IPS-20b (cell line): ENCODE results near the gene CTNND2.

ENCODE experiments used
- H3K27ac ChIP-seq: one replicate; pipeline ENCODE4 v1.5.1; 2013; ENCODE audit warnings: low read length
- H3K27me3 ChIP-seq: 2 replicates; pipeline ENCODE4 v1.6.1; 2013; ENCODE audit warnings: mild to moderate bottlenecking, low read length, inconsistent platforms; ENCODE audit not compliant: insufficient read depth
- H3K36me3 ChIP-seq: 2 replicates; pipeline ENCODE4 v1.6.1; 2013; ENCODE audit warnings: low read depth, mild to moderate bottlenecking, inconsistent platforms, low read length, moderate library complexity; ENCODE audit not compliant: insufficient read depth
- H3K4me1 ChIP-seq: 2 replicates; pipeline ENCODE4 v1.6.1; 2013; ENCODE audit warnings: mild to moderate bottlenecking, control low read depth, inconsistent platforms, low read length, moderate library complexity; ENCODE audit not compliant: insufficient read depth
- H3K4me3 ChIP-seq: 2 replicates; pipeline ENCODE4 v1.5.1; 2013; ENCODE audit warnings: mild to moderate bottlenecking, low read length, inconsistent platforms
- H3K9ac ChIP-seq: 2 replicates; pipeline ENCODE4 v1.6.1; 2013; ENCODE audit warnings: low read depth, mild to moderate bottlenecking, inconsistent platforms, low read length, moderate library complexity
- H3K9me3 ChIP-seq: 2 replicates; pipeline ENCODE4 v1.6.1; 2013; ENCODE audit warnings: mild to moderate bottlenecking, low read depth, low read length, inconsistent platforms; ENCODE audit not compliant: insufficient read depth

The CTNND2 gene

DNA sequence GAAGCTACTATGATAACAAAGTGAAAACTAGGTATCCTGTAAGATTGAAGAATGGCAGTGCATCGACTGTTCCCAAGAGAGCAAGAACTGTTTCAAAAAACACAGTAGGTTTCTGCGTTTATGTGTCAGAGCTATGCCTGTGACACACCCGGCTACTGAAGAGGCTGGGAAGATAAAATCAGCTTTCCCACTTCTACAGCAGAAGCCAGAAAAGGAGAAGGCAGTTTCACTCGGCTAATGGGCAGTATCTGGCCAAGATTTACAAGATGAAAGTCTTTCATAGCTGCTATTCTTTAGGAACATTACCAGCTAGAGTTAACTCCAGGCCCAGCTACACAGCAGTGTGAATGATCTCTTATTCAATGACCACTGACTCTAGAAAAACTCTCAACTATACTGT is 195.2 kb downstream of the CTNND2 start:
- no peaks in the 10 kb centered on the region for H3K4me1 ChIP-seq
- no peaks in the 10 kb centered on the region for H3K27me3 ChIP-seq
- H3K36me3 ChIP-seq = no peaks in the 10 kb centered on the region
- H3K4me3 ChIP-seq = no peak overlapping the region
- H3K9me3 ChIP-seq = no peaks in the 10 kb centered on the region
- no peak overlapping the region for H3K9ac ChIP-seq
- no peak overlapping the region for H3K27ac ChIP-seq

DNA sequence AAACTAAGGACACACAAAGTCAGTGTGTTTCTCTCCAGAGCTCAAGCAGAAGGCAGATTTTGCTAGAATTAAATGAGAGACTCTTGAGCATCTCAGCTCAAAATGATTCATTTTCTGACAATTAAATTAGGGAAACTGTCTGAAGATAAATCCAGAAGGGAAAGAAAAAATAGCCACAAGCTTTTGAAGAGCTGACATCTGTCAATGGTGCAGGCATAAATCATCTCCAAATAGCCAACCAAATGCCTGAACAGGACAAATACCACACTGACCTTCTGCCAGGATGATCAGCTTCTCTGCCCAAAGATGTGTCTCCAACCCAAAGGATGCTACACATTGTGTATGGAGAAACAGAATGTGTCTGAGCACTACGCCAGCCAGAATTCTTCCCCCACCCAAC is 199.3 kb downstream of the CTNND2 start:
- no peak overlapping the region for H3K27ac ChIP-seq
- H3K27me3 ChIP-seq = no peaks in the 10 kb centered on the region
- H3K4me1 ChIP-seq = no peaks in the 10 kb centered on the region
- no peak overlapping the region for H3K9ac ChIP-seq
- no peaks in the 10 kb centered on the region for H3K9me3 ChIP-seq
- H3K4me3 ChIP-seq = no peak overlapping the region
- no peaks in the 10 kb centered on the region for H3K36me3 ChIP-seq

DNA sequence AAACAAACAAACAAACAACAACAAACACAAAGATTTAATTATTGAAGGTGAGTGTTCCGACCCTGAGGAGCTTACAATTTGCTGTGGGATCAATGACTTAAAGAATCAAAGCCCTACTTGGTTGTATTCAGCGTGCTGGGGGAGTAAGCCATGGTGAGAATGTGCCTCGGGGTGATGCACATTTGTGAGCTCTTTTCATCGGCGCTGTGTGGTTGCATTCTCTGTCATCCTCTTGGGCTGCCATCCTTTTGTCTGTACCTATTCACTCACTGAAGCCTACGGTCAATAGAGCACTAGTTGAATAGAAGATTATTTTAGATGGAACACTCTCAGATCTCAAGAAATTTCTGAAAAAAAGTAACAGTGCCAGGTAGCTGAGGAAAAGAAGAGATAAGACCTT is 203.9 kb downstream of the CTNND2 start:
- H3K27ac ChIP-seq = no peak overlapping the region
- no peaks in the 10 kb centered on the region for H3K27me3 ChIP-seq

DNA sequence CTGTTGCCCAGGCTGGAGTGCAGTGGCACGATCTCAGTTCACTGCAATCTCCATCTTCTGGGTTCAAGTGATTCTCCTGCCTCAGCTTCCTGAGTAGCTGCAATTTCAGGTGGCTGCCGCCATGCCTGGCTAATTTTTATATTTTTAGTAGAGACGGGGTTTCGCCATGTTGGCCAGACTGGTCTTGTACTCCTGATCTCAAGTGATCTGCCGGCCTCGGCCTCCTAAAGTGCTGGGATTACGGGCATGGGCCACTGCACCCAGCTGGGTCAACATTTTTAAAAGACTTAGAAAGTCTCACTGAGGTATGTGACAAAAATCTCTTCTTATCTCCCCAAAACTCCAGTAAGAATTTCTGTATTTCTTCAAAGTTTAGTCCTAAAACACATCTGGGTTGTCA is 211.6 kb downstream of the CTNND2 start:
- Histone ChIP-seq H3K27me3 (no peaks in the 10 kb centered on the region), H3K36me3 (no peaks in the 10 kb centered on the region), H3K4me1 (no peaks in the 10 kb centered on the region), H3K9ac (no peak overlapping the region), H3K27ac (no peak overlapping the region), H3K4me3 (no peak overlapping the region), H3K9me3 (no peaks in the 10 kb centered on the region)

More for the DNA sequence above, 203.9 kb downstream of the CTNND2 start:
- Histone ChIP-seq H3K36me3 (no peaks in the 10 kb centered on the region), H3K9ac (no peak overlapping the region), H3K4me3 (no peak overlapping the region), H3K4me1 (no peaks in the 10 kb centered on the region), H3K9me3 (no peaks in the 10 kb centered on the region)

DNA sequence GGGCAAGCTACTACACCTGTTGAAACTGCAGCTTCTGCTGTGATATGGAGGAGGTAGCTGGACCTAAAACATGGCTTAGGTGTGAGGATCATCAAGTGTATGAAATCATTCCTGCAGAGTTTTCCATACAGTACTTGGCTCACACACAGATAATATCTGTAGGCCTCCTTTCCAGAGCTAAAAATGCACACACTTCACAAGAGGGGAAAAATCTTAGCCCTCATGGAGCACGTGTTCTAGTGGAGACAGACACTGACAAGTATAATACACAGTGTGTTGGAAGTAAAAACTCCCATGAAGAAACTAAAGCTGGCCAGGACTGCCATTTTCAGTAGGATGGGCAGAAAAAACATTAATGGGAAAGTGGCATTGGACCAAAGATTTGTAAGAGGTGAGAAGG is 216.7 kb downstream of the CTNND2 start:
- no peaks in the 10 kb centered on the region for H3K27me3 ChIP-seq
- no peak overlapping the region for H3K4me3 ChIP-seq
- H3K9me3 ChIP-seq = no peaks in the 10 kb centered on the region
- H3K27ac ChIP-seq = no peak overlapping the region
- no peaks in the 10 kb centered on the region for H3K4me1 ChIP-seq
- no peaks in the 10 kb centered on the region for H3K36me3 ChIP-seq
- no peak overlapping the region for H3K9ac ChIP-seq

DNA sequence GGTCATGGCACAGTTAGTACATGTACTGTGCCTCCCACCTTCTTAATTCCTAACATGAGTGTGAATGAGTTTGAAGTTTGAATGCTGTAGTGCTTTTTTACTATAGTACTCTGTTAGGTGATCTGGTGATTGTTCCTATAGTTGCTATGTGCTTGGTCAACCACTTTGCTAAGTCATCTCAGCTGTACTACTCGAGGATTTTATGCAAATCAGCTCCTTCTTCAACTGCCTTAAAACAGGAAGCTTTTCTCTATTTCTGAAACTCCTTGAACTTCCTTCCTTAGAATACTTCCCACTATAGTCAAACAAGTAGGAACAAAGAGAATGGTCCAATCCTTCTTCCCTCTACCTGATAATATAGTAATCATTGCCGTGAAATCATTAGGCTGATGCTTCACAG is 219.6 kb downstream of the CTNND2 start:
- no peak overlapping the region for H3K9ac ChIP-seq
- no peaks in the 10 kb centered on the region for H3K36me3 ChIP-seq
- no peak overlapping the region for H3K4me3 ChIP-seq
- H3K27me3 ChIP-seq = no peaks in the 10 kb centered on the region
- no peaks in the 10 kb centered on the region for H3K9me3 ChIP-seq
- peaks cover 5% of the 10 kb centered on the region for H3K4me1 ChIP-seq
- H3K27ac ChIP-seq = no peak overlapping the region

DNA sequence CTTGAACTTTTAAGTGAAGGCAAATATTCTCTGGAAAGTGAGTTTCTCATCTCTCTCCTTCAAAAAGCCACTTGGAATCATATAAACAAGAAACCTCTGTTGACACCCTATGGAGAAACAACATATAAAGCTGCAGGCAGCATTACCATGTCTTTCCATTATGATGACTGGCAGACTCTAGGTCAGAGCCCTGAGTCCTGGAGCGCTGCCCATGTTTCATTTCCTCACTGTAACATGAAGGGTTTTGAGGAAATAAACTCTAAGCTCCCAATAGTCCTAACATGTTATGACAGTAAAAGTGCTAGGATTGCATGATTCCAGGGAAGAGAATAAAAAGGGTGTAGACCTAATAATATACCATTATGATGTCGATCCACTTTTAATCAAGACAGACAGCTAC is 220.6 kb downstream of the CTNND2 start:
- no peak overlapping the region for H3K27ac ChIP-seq
- no peaks in the 10 kb centered on the region for H3K27me3 ChIP-seq
- H3K9me3 ChIP-seq = no peaks in the 10 kb centered on the region
- H3K4me3 ChIP-seq = no peak overlapping the region
- H3K4me1 ChIP-seq = peaks cover 7% of the 10 kb centered on the region
- no peak overlapping the region for H3K9ac ChIP-seq
- H3K36me3 ChIP-seq = no peaks in the 10 kb centered on the region

DNA sequence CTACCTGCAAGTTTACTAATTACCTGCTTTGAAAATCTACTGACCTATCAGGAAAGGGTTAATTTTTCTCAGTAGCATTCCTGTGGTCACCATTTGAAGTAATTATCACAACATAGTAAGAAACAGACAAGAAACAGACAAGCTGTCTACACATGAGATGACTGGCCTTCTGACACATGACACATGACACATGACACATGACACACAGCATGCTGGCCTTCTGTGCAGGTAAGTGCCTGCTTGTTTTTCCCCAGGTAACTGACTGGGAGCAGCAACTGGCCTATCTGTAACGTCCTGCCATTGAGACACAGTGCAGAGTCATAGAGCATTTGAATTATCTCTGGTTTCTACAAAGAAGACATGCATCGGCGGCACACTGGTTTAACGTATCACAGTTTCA is 222.4 kb downstream of the CTNND2 start:
- Histone ChIP-seq H3K27me3 (no peaks in the 10 kb centered on the region), H3K4me1 (peaks cover 7% of the 10 kb centered on the region), H3K4me3 (no peak overlapping the region), H3K36me3 (no peaks in the 10 kb centered on the region), H3K9me3 (no peaks in the 10 kb centered on the region), H3K9ac (no peak overlapping the region), H3K27ac (no peak overlapping the region)

DNA sequence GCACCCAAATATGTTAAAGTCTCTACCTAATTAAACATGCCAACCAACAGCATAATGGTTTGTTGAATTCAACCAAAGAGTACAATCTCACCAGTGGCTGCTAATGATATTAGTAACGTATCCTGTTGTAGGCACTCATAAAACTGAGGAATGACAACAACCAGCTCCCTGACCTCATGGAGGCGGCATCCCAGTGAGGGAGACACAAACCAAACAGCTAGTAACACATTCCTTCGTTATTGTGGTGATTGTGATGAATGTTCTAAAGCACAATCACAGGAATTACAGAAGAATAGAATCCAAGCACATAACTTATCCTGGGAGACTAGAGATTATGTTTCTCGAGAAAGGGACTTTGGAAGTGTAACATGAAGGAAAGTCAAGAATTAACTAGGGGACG is 224.6 kb downstream of the CTNND2 start:
- Histone ChIP-seq H3K9ac (no peak overlapping the region), H3K4me1 (peaks cover 7% of the 10 kb centered on the region), H3K9me3 (no peaks in the 10 kb centered on the region), H3K36me3 (no peaks in the 10 kb centered on the region), H3K4me3 (no peak overlapping the region), H3K27ac (no peak overlapping the region), H3K27me3 (no peaks in the 10 kb centered on the region)

DNA sequence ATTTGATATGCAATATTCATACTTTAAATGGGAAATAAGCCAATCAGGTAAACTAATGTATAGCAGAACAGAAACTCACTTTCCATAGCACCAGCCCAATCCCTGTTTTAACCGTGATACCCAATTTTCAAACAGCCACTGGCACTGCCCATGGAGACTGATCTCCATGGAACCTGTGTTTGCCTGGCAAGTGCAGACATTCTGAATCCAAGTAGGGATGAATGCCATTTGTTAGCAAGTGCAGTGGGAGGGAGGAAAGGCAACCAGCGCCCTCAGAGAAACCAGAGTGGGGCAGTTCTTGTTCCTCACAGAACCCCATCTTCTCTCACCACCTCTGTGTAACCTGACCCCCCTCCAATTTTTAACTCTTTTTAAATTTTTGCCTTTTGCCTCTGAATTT is 229.1 kb downstream of the CTNND2 start:
- Histone ChIP-seq H3K9me3 (no peaks in the 10 kb centered on the region), H3K4me1 (peaks cover 7% of the 10 kb centered on the region), H3K9ac (no peak overlapping the region), H3K4me3 (no peak overlapping the region), H3K27ac (no peak overlapping the region), H3K36me3 (no peaks in the 10 kb centered on the region), H3K27me3 (no peaks in the 10 kb centered on the region)

DNA sequence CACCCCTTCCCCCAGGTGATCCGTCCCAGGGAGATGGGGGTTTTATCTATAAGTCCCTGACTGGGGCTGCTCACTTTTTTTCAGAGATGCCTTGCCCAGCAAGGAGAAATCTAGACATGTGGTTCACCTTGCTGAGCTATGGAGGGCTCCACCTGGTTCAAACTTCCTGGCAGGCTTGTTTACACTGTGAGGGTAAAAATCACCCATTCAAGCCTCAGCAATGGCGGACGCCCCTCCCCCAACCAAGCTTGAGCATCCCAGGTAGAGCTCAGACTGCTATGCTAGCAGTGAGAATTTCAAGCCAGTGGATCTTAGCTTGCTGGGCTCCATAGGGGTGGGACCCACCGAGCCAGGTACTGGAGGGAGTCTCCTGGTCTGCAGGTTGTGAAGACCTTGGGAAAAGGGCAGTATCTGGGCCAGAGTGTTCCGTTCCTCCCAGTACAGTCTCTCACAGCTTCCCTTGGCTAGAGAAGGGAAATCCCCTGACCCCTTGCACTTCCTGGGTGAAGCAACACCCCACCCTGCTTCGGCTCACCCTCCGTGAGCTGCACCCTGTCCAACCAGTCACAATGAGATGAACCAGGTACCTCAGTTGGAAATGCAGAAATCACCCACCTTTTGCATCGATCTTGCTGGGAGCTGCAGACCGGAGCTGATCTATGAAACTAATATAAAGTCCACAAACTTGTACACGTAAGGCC is 231.7 kb downstream of the CTNND2 start:
- no peak overlapping the region for H3K9ac ChIP-seq
- H3K4me3 ChIP-seq = no peak overlapping the region
- no peaks in the 10 kb centered on the region for H3K4me1 ChIP-seq
- H3K9me3 ChIP-seq = no peaks in the 10 kb centered on the region
- peak overlapping the region; percentile 22 for H3K27ac ChIP-seq
- H3K36me3 ChIP-seq = no peaks in the 10 kb centered on the region
- H3K27me3 ChIP-seq = no peaks in the 10 kb centered on the region

DNA sequence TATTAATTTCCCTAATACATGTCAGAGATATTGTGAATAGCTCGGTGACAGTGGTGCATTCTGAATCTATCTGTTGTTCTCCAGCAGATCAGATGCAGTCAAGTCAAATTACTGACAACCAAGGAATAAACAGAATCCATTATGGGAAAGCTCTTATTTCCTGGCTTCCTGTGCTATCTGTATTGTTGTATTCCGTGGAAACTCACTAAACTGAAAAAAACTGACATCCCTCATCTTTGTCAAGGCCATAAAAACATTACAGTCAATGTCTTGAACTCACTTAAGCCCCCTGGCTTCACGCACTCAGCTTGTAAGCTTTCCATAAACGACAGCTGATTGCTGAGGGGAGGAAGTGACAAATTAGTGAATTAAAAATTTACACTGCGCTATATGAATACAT is 245.9 kb downstream of the CTNND2 start:
- no peak overlapping the region for H3K4me3 ChIP-seq
- H3K9ac ChIP-seq = no peak overlapping the region
- H3K36me3 ChIP-seq = no peaks in the 10 kb centered on the region

More for the DNA sequence above, 245.9 kb downstream of the CTNND2 start:
- no peaks in the 10 kb centered on the region for H3K4me1 ChIP-seq
- no peaks in the 10 kb centered on the region for H3K9me3 ChIP-seq
- H3K27me3 ChIP-seq = no peaks in the 10 kb centered on the region
- no peak overlapping the region for H3K27ac ChIP-seq
